MM.1S (cell line): ENCODE results near the gene PDXK.

Source experiments
- DNase-seq: peaks from one replicate; pipeline ENCODE4 v3.0.0-alpha.2; 2015
- H2AFZ ChIP-seq: fragments of 300-600 bp; sonication (generic); 2 replicates; pipeline ENCODE4 v1.6.0; 2016; ENCODE audit warnings: antibody characterized with exemption, low read length
- H3F3A ChIP-seq: fragments of 300-600 bp; sonication (generic); 2 replicates; pipeline ENCODE4 v1.6.1; 2016; ENCODE audit warnings: mild to moderate bottlenecking, antibody characterized with exemption, low read length, moderate library complexity, mixed read lengths; ENCODE audit not compliant: insufficient read depth
- H3K27ac ChIP-seq: fragments of 300-600 bp; sonication (generic); 2 replicates; pipeline ENCODE4 v1.5.1; 2016; ENCODE audit warnings: mild to moderate bottlenecking, low read length
- H3K27me3 ChIP-seq: fragments of 300-600 bp; sonication (generic); replicated peaks from 2 replicates; pipeline ENCODE4 v1.6.0; 2016; ENCODE audit warnings: low read length; ENCODE audit not compliant: insufficient read depth
- H3K36me3 ChIP-seq: fragments of 300-600 bp; sonication (generic); replicated peaks from 2 replicates; pipeline ENCODE4 v1.6.1; 2016; ENCODE audit warnings: mild to moderate bottlenecking, low read length, mixed read lengths; ENCODE audit not compliant: insufficient read depth
- H3K4me1 ChIP-seq: fragments of 300-600 bp; sonication (generic); 2 replicates; pipeline ENCODE4 v1.6.1; 2016; ENCODE audit warnings: low read length, mixed read lengths
- H3K4me2 ChIP-seq: fragments of 300-600 bp; sonication (generic); 2 replicates; pipeline ENCODE4 v1.6.0; 2016; ENCODE audit warnings: low read depth, low read length
- H3K4me3 ChIP-seq: fragments of 300-600 bp; sonication (generic); 2 replicates; pipeline ENCODE4 v1.5.1; 2016; ENCODE audit warnings: low read length, mixed read lengths
- H3K79me2 ChIP-seq: fragments of 300-600 bp; sonication (generic); 2 replicates; pipeline ENCODE4 v1.6.1; 2016; ENCODE audit warnings: mixed run types, low read length, mixed read lengths
- H3K9ac ChIP-seq: fragments of 300-600 bp; sonication (generic); 2 replicates; pipeline ENCODE4 v1.6.1; 2016; ENCODE audit warnings: low read length, mixed read lengths
- H3K9me2 ChIP-seq: fragments of 300-600 bp; sonication (generic); replicated peaks from 2 replicates; pipeline ENCODE4 v1.6.1; 2016; ENCODE audit warnings: mild to moderate bottlenecking, low read length, mixed read lengths; ENCODE audit not compliant: insufficient read depth
- H3K9me3 ChIP-seq: fragments of 300-600 bp; sonication (generic); replicated peaks from 2 replicates; pipeline ENCODE4 v1.6.1; 2016; ENCODE audit warnings: mild to moderate bottlenecking, low read length, mixed read lengths; ENCODE audit not compliant: insufficient read depth
- H4K20me1 ChIP-seq: fragments of 300-600 bp; sonication (generic); 2 replicates; pipeline ENCODE4 v1.6.1; 2016; ENCODE audit warnings: mild to moderate bottlenecking, low read length, moderate library complexity, mixed read lengths; ENCODE audit not compliant: insufficient read depth
- CTCF ChIP-seq: fragments of 300-600 bp; sonication (generic); IDR thresholded peaks from 2 replicates; pipeline ENCODE4 v1.5.1; 2016; ENCODE audit warnings: antibody characterized with exemption, low read length, mixed read lengths
- EZH2 ChIP-seq: fragments of 300-600 bp; sonication (generic); optimal IDR thresholded peaks from 2 replicates; pipeline ENCODE3; 2017; ENCODE audit warnings: low read depth, mild to moderate bottlenecking, antibody characterized with exemption, low read length, mixed read lengths
- EZH2phosphoT487 ChIP-seq: fragments of 300-600 bp; sonication (generic); IDR thresholded peaks from 2 replicates; pipeline ENCODE4 v1.6.1; 2018; ENCODE audit warnings: antibody characterized with exemption, low read length

The PDXK gene

DNA sequence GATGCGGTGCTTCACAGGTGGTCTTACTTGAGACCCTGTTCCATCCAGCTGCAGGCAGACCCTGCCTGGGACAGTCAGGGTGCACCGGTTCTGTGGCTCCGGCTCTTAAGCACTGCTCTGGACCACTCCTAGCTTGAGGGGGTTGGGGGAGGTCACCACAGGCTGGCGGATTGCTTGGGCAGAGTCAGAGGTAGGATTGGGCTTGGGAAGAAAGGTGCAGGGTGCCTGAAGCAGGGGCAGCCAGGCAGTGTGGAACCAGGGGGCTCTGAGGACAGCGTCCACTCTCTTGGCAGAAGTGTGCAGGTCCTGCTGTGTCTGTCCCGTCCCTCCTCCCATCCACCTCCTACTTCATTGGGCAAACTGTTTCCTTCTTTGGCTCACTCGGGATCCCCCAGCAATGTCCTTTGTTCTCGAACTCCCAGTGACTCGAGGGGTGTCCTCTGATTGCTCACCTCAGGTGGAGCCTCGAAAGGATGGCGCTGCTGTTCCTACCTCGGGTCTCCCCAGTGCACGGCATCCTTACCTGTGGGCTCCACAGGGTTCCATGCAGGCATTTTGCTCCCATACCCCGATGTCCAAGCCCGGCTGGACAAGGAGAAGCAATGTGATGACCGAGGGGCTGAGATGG lies 1.7 kb downstream of the PDXK start:
- Histone ChIP-seq H4K20me1 (peaks cover 43% of the 10 kb centered on the region), H3K4me3 (peak overlapping the region; percentile 94), H3K9ac (peak overlapping the region; percentile 96), H3K36me3 (peaks cover 10% of the 10 kb centered on the region; the same call in 1 of the 2 replicates), H2AFZ (no peak overlapping the region), H3F3A (peaks cover 30% of the 10 kb centered on the region), H3K4me2 (peak overlapping the region; percentile 87), H3K27ac (peak overlapping the region; percentile 63; the same call in 1 of the 2 replicates), H3K4me1 (peaks cover 42% of the 10 kb centered on the region), H3K79me2 (peaks cover 66% of the 10 kb centered on the region), H3K27me3 (no peaks in the 10 kb centered on the region), H3K9me3 (no peaks in the 10 kb centered on the region), H3K9me2 (no peaks in the 10 kb centered on the region)
- no peak for DNase-seq
- no peak for TF ChIP-seq EZH2
- TF ChIP-seq EZH2phosphoT487, result no peak
- TF ChIP-seq CTCF, result no peak

- no peak overlapping the region for H2AFZ ChIP-seq
- H3F3A ChIP-seq, result peaks cover 24% of the 10 kb centered on the region
- no peaks in the 10 kb centered on the region for H3K9me3 ChIP-seq
- H3K27me3 ChIP-seq, result no peaks in the 10 kb centered on the region
- H3K4me3 ChIP-seq, result peak overlapping the region; percentile 94; the same call in 1 of the 2 replicates
- no peak overlapping the region for H3K27ac ChIP-seq
- DNase-seq, result no peak
- peaks cover 46% of the 10 kb centered on the region for H4K20me1 ChIP-seq
- TF ChIP-seq CTCF, result no peak
- no peak for TF ChIP-seq EZH2
- no peak for TF ChIP-seq EZH2phosphoT487
- H3K9me2 ChIP-seq, result no peaks in the 10 kb centered on the region
- H3K9ac ChIP-seq, result peak overlapping the region; percentile 96; the same call in 1 of the 2 replicates
- H3K79me2 ChIP-seq, result peaks cover 71% of the 10 kb centered on the region
- peaks cover 10% of the 10 kb centered on the region; the same call in 1 of the 2 replicates for H3K36me3 ChIP-seq
- H3K4me1 ChIP-seq, result peaks cover 36% of the 10 kb centered on the region
- H3K4me2 ChIP-seq, result peak overlapping the region; percentile 87
These were observed 2.3 kb downstream of the PDXK start for GRCh38 chr21:43721206-43721605.

DNA sequence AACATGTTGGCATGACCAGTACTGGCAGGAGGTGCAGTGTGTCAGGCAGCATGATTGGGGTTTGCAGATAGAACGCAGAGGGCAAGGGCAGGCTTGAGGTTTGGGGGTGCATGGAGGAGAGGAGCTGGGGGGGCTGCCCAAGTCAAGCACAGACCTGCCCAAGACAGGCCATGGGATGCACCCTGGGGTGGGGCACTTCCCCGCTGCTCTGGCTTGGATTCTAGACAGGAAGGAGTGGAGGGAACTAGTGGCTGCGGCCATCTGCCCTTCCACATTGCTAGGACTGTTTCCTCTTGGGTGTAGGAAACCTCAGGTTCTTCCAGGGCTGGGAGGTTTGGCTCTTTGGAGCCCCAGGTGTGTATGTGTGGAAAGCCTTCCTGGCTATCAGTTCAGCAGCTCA lies 3.0 kb downstream of the PDXK start:
- DNase-seq, result no peak
- H3K9me3 ChIP-seq, result no peaks in the 10 kb centered on the region
- H4K20me1 ChIP-seq, result peaks cover 49% of the 10 kb centered on the region
- peaks cover 17% of the 10 kb centered on the region for H3F3A ChIP-seq
- no peak overlapping the region for H3K27ac ChIP-seq
- peaks cover 79% of the 10 kb centered on the region for H3K79me2 ChIP-seq
- no peak overlapping the region for H3K4me3 ChIP-seq
- peaks cover 30% of the 10 kb centered on the region for H3K4me1 ChIP-seq
- no peak overlapping the region for H3K9ac ChIP-seq
- TF ChIP-seq CTCF, result no peak
- no peak for TF ChIP-seq EZH2phosphoT487
- TF ChIP-seq EZH2, result no peak
- H3K9me2 ChIP-seq, result no peaks in the 10 kb centered on the region
- H3K4me2 ChIP-seq, result no peak overlapping the region
- no peak overlapping the region for H2AFZ ChIP-seq
- H3K36me3 ChIP-seq, result peaks cover 10% of the 10 kb centered on the region; the same call in 1 of the 2 replicates
- H3K27me3 ChIP-seq, result no peaks in the 10 kb centered on the region
